PC-3 (cell line): ENCODE data around the gene MEF2B. TPM values are rescaled to one million over a fixed set of nuclear protein-coding genes. Genes with fewer than 3 reads are reported as not detected.

ENCODE experiments used
- ATAC-seq: fragments of 200-7000 bp; cut with Tn5 transposase; 2 replicates; pipeline ENCODE4 v1.9.1; 2020; ENCODE audit warnings: mild to moderate bottlenecking, moderate library complexity
- BruUV-seq: library from RNA; stranded (reverse); fragments of 400-500 nt; replicated peaks from 2 replicates; lab custom pipeline; 2021; lab: Mats Ljungman, UMichigan
- CTCF ChIA-PET: fragments of 300-600 bp; sonication (Branson Sonifier 250); formaldehyde crosslinking; loops from one replicate; lab custom pipeline; 2022; ENCODE audit warnings: antibody characterized with exemption; lab: Charles Lee
- POLR2A ChIA-PET: fragments of 300-600 bp; sonication (Branson Sonifier 250); formaldehyde crosslinking; loops from one replicate; lab custom pipeline; 2022; ENCODE audit warnings: antibody characterized with exemption; ENCODE audit not compliant: unreplicated experiment; lab: Charles Lee
- DNase-seq: peaks from one replicate; pipeline ENCODE4 v3.0.0-alpha.2; 2015
- H2AFZ ChIP-seq: fragments of 300-600 bp; sonication (generic); 2 replicates; pipeline ENCODE4 v1.6.0; 2016; ENCODE audit warnings: antibody characterized with exemption, low read length
- H3F3A ChIP-seq: fragments of 300-600 bp; sonication (generic); one replicate; pipeline ENCODE4 v1.6.0; 2017; ENCODE audit warnings: antibody characterized with exemption, low read length, control low read depth, mild to moderate bottlenecking; ENCODE audit not compliant: unreplicated experiment
- H3K27ac ChIP-seq: fragments of 300-600 bp; sonication (generic); 2 replicates; pipeline ENCODE4 v1.5.1; 2016; ENCODE audit warnings: mild to moderate bottlenecking, low read length
- H3K27me3 ChIP-seq: fragments of 300-600 bp; sonication (generic); 2 replicates; pipeline ENCODE4 v1.6.1; 2016; ENCODE audit warnings: low read length, mixed read lengths
- H3K36me3 ChIP-seq: fragments of 300-600 bp; sonication (generic); 2 replicates; pipeline ENCODE4 v1.6.1; 2016; ENCODE audit warnings: low read depth, mixed run types, low read length, mixed read lengths
- H3K4me1 ChIP-seq: fragments of 300-600 bp; sonication (generic); 2 replicates; pipeline ENCODE4 v1.5.1; 2016; ENCODE audit warnings: low read length; ENCODE audit not compliant: insufficient read depth
- H3K4me2 ChIP-seq: fragments of 300-600 bp; sonication (generic); 2 replicates; pipeline ENCODE4 v1.6.0; 2016; ENCODE audit warnings: low read length
- H3K4me3 ChIP-seq: fragments of 300-600 bp; sonication (generic); 2 replicates; pipeline ENCODE4 v1.5.1; 2016; ENCODE audit warnings: mild to moderate bottlenecking, low read length, mixed read lengths
- H3K79me2 ChIP-seq: fragments of 300-600 bp; sonication (generic); 2 replicates; pipeline ENCODE4 v1.6.1; 2017; ENCODE audit warnings: low read length, mixed read lengths
- H3K9ac ChIP-seq: fragments of 300-600 bp; sonication (generic); 2 replicates; pipeline ENCODE4 v1.6.0; 2016; ENCODE audit warnings: mild to moderate bottlenecking, low read length
- H3K9me2 ChIP-seq: fragments of 300-600 bp; sonication (generic); replicated peaks from 2 replicates; pipeline ENCODE4 v1.6.1; 2016; ENCODE audit warnings: mixed run types, low read length, mixed read lengths
- H3K9me3 ChIP-seq: fragments of 300-600 bp; sonication (generic); 2 replicates; pipeline ENCODE4 v1.6.1; 2016; ENCODE audit warnings: low read length, mixed read lengths
- H4K20me1 ChIP-seq: fragments of 300-600 bp; sonication (generic); 2 replicates; pipeline ENCODE4 v1.6.1; 2016; ENCODE audit warnings: low read length, mixed read lengths
- EZH2 ChIP-seq: fragments of 300-600 bp; sonication (generic); IDR thresholded peaks from one replicate; pipeline ENCODE4 v1.6.1; 2017; ENCODE audit warnings: antibody characterized with exemption, mild to moderate bottlenecking, low read length; ENCODE audit not compliant: unreplicated experiment
- EZH2phosphoT487 ChIP-seq: fragments of 300-600 bp; sonication (generic); IDR thresholded peaks from 2 replicates; pipeline ENCODE4 v1.6.1; 2018; ENCODE audit warnings: mild to moderate bottlenecking, antibody characterized with exemption, low read length, borderline replicate concordance
- intact Hi-C: fragments of 100-400 bp; cut with micrococcal nuclease; formaldehyde crosslinking; loops from 2 replicates; pipeline ENCODE4 v1.9.0; 2023
- total RNA-seq: library from RNA; depleted of rRNA; stranded (reverse); fragments of >200 nt; gene quantifications from 2 replicates; pipeline ENCODE4 v1.2.3, GENCODE V29; 2014
- TF ChIP-seq, protein P1 (sequence below): fragments of 300-600 bp; sonication (generic); conservative IDR thresholded peaks from 2 replicates; pipeline ENCODE4 v1.5.1; 2017; ENCODE audit warnings: antibody characterized with exemption, low read depth, mild to moderate bottlenecking, low read length

Gene MEF2B
- total RNA-seq, 1 experiment from 2014 or later, result 0.22 TPM

DNA sequence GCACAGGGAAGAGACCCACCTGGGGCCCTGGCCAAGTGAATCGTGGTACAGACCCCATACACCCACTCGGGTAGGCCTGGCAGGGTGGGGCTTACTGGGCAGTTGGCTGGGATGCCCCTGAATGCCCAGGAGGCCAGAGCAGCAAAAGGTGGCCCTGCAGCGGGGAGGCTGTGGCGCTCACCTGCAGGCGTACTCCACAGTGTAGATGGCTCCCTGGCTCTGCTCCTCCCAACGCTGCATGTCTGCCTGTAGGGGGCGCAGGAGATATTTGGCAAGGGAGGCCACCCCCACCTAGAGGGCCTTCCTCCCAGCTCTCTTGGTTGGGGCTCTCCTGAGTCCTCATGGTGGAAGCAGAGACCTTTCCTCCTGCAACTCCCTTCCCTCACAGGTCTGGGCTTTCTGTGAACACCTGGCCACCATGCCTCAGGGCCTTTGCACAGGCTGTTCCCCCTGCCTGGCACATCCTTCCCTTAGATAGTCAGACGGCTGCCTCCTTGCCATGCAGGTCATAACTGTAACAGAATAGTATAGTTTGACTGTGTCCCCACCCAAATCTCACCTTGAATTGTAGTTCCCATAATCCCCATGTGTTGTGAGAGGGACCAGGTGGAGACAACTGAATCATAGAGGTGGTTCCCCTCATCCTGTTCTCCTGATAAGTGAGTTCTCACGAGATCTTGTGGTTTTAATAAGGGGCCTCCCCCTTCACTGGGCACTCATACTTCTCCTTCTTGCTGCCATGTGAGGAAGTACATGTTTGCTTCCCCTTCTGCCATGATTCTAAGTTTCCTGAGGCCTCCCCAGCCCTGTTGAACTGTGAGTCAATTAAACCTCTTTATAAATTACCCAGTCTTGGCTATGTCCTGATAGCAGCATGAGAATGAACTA lies 16.0 kb upstream of the MEF2B start:
- no peak overlapping the region for H3K9ac ChIP-seq
- ChIA-PET POLR2A (no interaction called here), CTCF (interaction anchor here (0.6 kb wide), 1 partner anchor 342 kb away, joined by 6 read pairs; no protein-coding TSS in a partner anchor)
- no peaks in the 10 kb centered on the region for H3K9me3 ChIP-seq
- no peaks in the 10 kb centered on the region for H3K9me2 ChIP-seq
- H2AFZ ChIP-seq, result no peak overlapping the region
- H3K4me1 ChIP-seq, result no peaks in the 10 kb centered on the region
- no peaks in the 10 kb centered on the region for H3F3A ChIP-seq
- intact Hi-C loops, result no loop called here
- peaks cover 25% of the 10 kb centered on the region for H3K79me2 ChIP-seq
- no TSS peak for BruUV-seq
- H3K27ac ChIP-seq, result no peak overlapping the region
- H3K4me3 ChIP-seq, result no peak overlapping the region
- H4K20me1 ChIP-seq, result no peaks in the 10 kb centered on the region
- DNase-seq (peak; percentile 57), ATAC-seq (peak; percentile 88)
- peaks cover 27% of the 10 kb centered on the region for H3K36me3 ChIP-seq
- TF ChIP-seq, protein P1, sequence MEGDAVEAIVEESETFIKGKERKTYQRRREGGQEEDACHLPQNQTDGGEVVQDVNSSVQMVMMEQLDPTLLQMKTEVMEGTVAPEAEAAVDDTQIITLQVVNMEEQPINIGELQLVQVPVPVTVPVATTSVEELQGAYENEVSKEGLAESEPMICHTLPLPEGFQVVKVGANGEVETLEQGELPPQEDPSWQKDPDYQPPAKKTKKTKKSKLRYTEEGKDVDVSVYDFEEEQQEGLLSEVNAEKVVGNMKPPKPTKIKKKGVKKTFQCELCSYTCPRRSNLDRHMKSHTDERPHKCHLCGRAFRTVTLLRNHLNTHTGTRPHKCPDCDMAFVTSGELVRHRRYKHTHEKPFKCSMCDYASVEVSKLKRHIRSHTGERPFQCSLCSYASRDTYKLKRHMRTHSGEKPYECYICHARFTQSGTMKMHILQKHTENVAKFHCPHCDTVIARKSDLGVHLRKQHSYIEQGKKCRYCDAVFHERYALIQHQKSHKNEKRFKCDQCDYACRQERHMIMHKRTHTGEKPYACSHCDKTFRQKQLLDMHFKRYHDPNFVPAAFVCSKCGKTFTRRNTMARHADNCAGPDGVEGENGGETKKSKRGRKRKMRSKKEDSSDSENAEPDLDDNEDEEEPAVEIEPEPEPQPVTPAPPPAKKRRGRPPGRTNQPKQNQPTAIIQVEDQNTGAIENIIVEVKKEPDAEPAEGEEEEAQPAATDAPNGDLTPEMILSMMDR, result peak; percentile 75
- no peak for TF ChIP-seq EZH2phosphoT487
- no peak for TF ChIP-seq EZH2
- no peak overlapping the region for H3K4me2 ChIP-seq
- H3K27me3 ChIP-seq, result no peaks in the 10 kb centered on the region

- intact Hi-C loops, result no loop called here
- no peak overlapping the region for H3K4me2 ChIP-seq
- ChIA-PET POLR2A (no interaction called here), CTCF (no interaction called here)
- H3F3A ChIP-seq, result no peaks in the 10 kb centered on the region
- DNase-seq (no peak), ATAC-seq (no peak)
- H3K9me2 ChIP-seq, result no peaks in the 10 kb centered on the region
- no peaks in the 10 kb centered on the region for H3K4me1 ChIP-seq
- H3K79me2 ChIP-seq, result 0 out of 2 replicates have a peak, but pooled peaks cover 4% of the 10 kb centered on the region
- H3K27ac ChIP-seq, result no peak overlapping the region
- H3K9me3 ChIP-seq, result no peaks in the 10 kb centered on the region
- BruUV-seq, result no TSS peak
- peaks cover 32% of the 10 kb centered on the region for H3K36me3 ChIP-seq
- no peak overlapping the region for H2AFZ ChIP-seq
- H3K27me3 ChIP-seq, result no peaks in the 10 kb centered on the region
- TF ChIP-seq EZH2, result no peak
- no peak for TF ChIP-seq EZH2phosphoT487
- TF ChIP-seq, protein P1, result no peak
- H3K4me3 ChIP-seq, result no peak overlapping the region
- no peak overlapping the region for H3K9ac ChIP-seq
- H4K20me1 ChIP-seq, result no peaks in the 10 kb centered on the region
Measured at GRCh38 chr19:19181488-19181998, 11.5 kb upstream of the MEF2B start.
